GM18526 (cell line): ENCODE measurements around the gene PGM1.

ENCODE experiments used
- POLR2A ChIP-seq: IDR thresholded peaks from 3 replicates; pipeline ENCODE4 v1.6.1; 2011; ENCODE audit not compliant: insufficient read length; ENCODE audit errors: extremely low read depth

Gene PGM1

GRCh38 chr1:63690966-63691700 is 97.9 kb downstream of the PGM1 start:
- no peak for TF ChIP-seq POLR2A

GRCh38 chr1:63691701-63692425 is 98.7 kb downstream of the PGM1 start:
- no peak for TF ChIP-seq POLR2A

GRCh38 chr1:63693944-63694571 is 100.8 kb downstream of the PGM1 start:
- no peak for TF ChIP-seq POLR2A

- no peak for TF ChIP-seq POLR2A
These were observed 105.0 kb downstream of the PGM1 start for GRCh38 chr1:63698001-63698838.

- TF ChIP-seq POLR2A, result no peak
These were observed 108.0 kb downstream of the PGM1 start for GRCh38 chr1:63701187-63701586.

- TF ChIP-seq POLR2A, result no peak
These were observed 110.5 kb downstream of the PGM1 start for GRCh38 chr1:63703701-63704107.

GRCh38 chr1:63704443-63704842 is 111.2 kb downstream of the PGM1 start:
- TF ChIP-seq POLR2A, result no peak

GRCh38 chr1:63705078-63705477 is 111.9 kb downstream of the PGM1 start:
- TF ChIP-seq POLR2A, result no peak

GRCh38 chr1:63709267-63709828 is 116.1 kb downstream of the PGM1 start:
- TF ChIP-seq POLR2A, result no peak
